Karpas-422 (cell line): Measurements from ENCODE around the gene PIANP. TPM values are rescaled to one million over a fixed set of nuclear protein-coding genes. Genes with fewer than 3 reads are reported as not detected.

Experiments used
- DNase-seq: peaks from one replicate; pipeline ENCODE4 v3.0.0-alpha.2; 2015
- H2AFZ ChIP-seq: fragments of 200-600 bp; sonication (generic); 2 replicates; pipeline ENCODE4 v1.6.1; 2014; ENCODE audit warnings: antibody characterized with exemption, low read length, mixed read lengths
- H3K27ac ChIP-seq: fragments of 200-600 bp; sonication (generic); 2 replicates; pipeline ENCODE4 v1.5.1; 2014; ENCODE audit warnings: mild to moderate bottlenecking, low read length, moderate library complexity
- H3K27me3 ChIP-seq: fragments of 200-600 bp; sonication (generic); 2 replicates; pipeline ENCODE4 v1.6.1; 2014; ENCODE audit warnings: low read length, mixed read lengths
- H3K36me3 ChIP-seq: fragments of 200-600 bp; sonication (generic); 2 replicates; pipeline ENCODE4 v1.6.1; 2014; ENCODE audit warnings: low read length, mixed read lengths; ENCODE audit not compliant: insufficient read depth
- H3K4me1 ChIP-seq: fragments of 200-600 bp; sonication (generic); 2 replicates; pipeline ENCODE4 v1.6.1; 2014; ENCODE audit warnings: mild to moderate bottlenecking, low read length, mixed read lengths
- H3K4me2 ChIP-seq: fragments of 200-600 bp; sonication (generic); 2 replicates; pipeline ENCODE4 v1.6.1; 2014; ENCODE audit warnings: low read length, low read depth, mild to moderate bottlenecking; ENCODE audit not compliant: poor library complexity, severe bottlenecking
- H3K4me3 ChIP-seq: fragments of 200-600 bp; sonication (generic); 2 replicates; pipeline ENCODE4 v1.5.1; 2014; ENCODE audit warnings: mild to moderate bottlenecking, antibody characterized with exemption, low read length, mixed read lengths
- H3K79me2 ChIP-seq: fragments of 200-600 bp; sonication (generic); 2 replicates; pipeline ENCODE4 v1.6.1; 2014; ENCODE audit warnings: mild to moderate bottlenecking, low read length, mixed read lengths
- H3K9ac ChIP-seq: fragments of 200-600 bp; sonication (generic); 2 replicates; pipeline ENCODE4 v1.6.0; 2014; ENCODE audit warnings: low read length
- H3K9me2 ChIP-seq: fragments of 200-600 bp; sonication (generic), shearing (Covaris generic); replicated peaks from 2 replicates; pipeline ENCODE4 v1.6.0; 2014; ENCODE audit warnings: mild to moderate bottlenecking, low read length, moderate library complexity; ENCODE audit not compliant: insufficient read depth
- H3K9me3 ChIP-seq: fragments of 300-700, 200-600 bp; sonication (generic); 2 replicates; pipeline ENCODE4 v1.6.1; 2014; ENCODE audit warnings: low read length, mixed read lengths
- H4K20me1 ChIP-seq: fragments of 200-600 bp; sonication (generic); 2 replicates; pipeline ENCODE4 v1.6.1; 2014; ENCODE audit warnings: mild to moderate bottlenecking, antibody characterized with exemption, low read length, low read depth; ENCODE audit not compliant: insufficient read depth
- small RNA-seq: library from RNA; depleted of rRNA; stranded (forward); fragments of <200 nt; gene quantifications from one replicate; pipeline ENCODE3, GENCODE V24; 2014
- total RNA-seq: library from RNA; depleted of rRNA; stranded (reverse); fragments of >200 nt; shearing (Covaris generic); gene quantifications from 2 replicates; pipeline ENCODE4 v1.2.3, GENCODE V29; 2014; ENCODE audit warnings: low replicate concordance; rRNA removed

The PIANP gene
- total RNA-seq, 1 experiment from 2014 or later, result not detected

DNA sequence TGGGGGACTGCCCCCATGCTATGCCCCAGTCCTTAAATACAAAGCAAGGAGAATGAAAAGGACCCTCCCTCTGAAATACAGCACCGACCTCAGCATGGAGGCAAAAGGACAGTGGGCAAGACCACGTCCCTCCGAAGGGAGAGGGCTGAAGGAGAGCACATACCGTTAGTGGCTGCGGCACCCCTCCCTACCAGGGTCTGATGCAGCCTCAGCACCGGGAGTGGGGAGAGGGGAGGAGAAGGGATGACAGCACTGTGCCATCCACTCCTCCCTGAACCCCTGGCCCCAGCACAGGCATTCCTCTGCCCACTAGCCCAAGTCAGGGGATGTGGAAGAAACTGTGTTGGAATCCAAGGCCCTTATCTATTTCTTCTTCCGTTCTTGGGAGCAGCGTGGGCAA lies 49.8 kb downstream of the PIANP start:
- Histone ChIP-seq H3K79me2 (no peaks in the 10 kb centered on the region), H3K27me3 (no peaks in the 10 kb centered on the region), H3K36me3 (peaks cover 9% of the 10 kb centered on the region; the same call in 1 of the 2 replicates), H3K9me2 (no peaks in the 10 kb centered on the region), H3K4me3 (no peak overlapping the region), H3K4me1 (no peaks in the 10 kb centered on the region), H3K4me2 (no peak overlapping the region), H3K9ac (no peak overlapping the region), H2AFZ (no peak overlapping the region), H3K27ac (no peak overlapping the region), H3K9me3 (no peaks in the 10 kb centered on the region), H4K20me1 (no peaks in the 10 kb centered on the region)
- DNase-seq, result no peak

DNA sequence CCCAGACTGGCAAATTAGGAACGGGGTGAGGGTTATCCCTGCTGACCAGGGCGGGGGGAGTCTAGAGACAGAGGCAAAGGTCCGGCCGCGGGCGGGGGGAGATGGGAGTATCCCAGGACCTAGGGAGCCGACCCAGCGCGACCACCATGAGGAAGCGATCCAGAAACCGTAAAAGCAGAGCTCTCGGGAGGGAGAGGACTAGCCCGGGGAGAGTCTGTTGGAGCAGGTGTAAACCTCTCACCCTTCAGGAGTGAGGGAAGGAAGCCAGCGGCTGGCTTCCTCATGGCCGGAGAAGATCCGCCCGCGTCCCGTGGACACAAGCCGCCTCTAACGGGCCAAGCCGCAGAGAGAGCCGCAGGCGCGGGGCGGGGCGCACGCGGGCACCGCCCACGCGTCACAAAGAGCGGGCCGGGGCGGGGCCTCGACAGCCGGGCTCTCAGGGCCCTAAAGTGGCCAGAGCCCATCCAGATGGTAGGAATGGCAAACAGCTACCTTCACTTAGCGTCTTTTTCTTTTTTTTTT lies 53.5 kb downstream of the PIANP start, which contains the start of gene ACRBP:
Gene ACRBP, minus strand, starts transcription at position 350 of the 522 bp plus-strand sequence. Its CDS starts 66 bp downstream, at position 284.
- H3K4me1 ChIP-seq, result peaks cover 2% of the 10 kb centered on the region; the same call in 1 of the 2 replicates
- H3K4me3 ChIP-seq, result no peak within 1 kb of the TSS
- H3K79me2 ChIP-seq, result no peaks in the 10 kb centered on the region
- DNase-seq, result no peak
- H2AFZ ChIP-seq, result no peak within 1 kb of the TSS
- no peaks in the 10 kb centered on the region for H3K9me2 ChIP-seq
- peaks cover 9% of the 10 kb centered on the region; the same call in 1 of the 2 replicates for H3K36me3 ChIP-seq
- no peaks in the 10 kb centered on the region for H4K20me1 ChIP-seq
- no peaks in the 10 kb centered on the region for H3K27me3 ChIP-seq
- no peak within 1 kb of the TSS for H3K9ac ChIP-seq
- H3K4me2 ChIP-seq, result no peak within 1 kb of the TSS
- no peaks in the 10 kb centered on the region for H3K9me3 ChIP-seq
- no peak within 1 kb of the TSS for H3K27ac ChIP-seq

DNA sequence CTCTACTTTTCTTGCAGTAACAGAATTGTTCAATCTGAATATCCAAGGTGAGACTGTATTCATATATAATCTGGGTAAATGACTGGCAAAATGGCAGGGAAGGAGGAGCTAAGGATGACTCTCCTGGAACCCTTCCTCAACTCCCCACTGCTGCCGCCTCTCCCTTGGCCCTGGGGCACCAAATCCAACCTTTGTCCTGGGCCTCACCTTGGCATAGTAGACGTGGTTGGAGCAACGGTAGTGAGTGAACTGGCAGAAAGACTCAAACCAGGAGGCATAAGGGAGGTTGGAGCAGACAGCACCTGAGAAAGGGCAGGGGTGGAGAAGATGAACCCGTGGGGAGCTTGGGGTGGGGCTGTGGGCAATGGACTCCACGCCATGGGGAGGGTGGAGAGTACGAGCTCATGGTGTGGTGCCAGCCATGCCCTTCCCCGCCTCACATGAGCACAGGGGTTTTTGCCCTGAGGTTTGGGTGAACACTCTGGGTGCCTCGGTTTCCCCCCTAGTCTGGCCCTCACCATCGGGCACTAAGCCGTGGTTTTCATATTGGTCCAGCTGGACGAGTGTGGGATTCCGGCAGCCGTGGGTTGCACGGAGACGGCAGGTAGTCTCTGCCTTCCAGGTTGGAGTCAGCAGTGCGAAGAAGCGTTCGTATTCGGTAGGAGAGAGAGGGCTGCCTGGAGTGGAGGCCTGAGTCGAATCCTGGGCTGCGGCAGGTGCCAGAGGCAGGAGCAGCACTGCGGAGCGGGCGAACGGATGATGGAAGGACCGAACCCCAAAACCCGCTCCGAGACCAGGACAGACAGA lies 54.1 kb downstream of the PIANP start:
- Histone ChIP-seq H3K27me3 (no peaks in the 10 kb centered on the region), H3K4me3 (no peak overlapping the region), H3K9me2 (no peaks in the 10 kb centered on the region), H4K20me1 (no peaks in the 10 kb centered on the region), H3K9me3 (no peaks in the 10 kb centered on the region), H3K4me2 (no peak overlapping the region), H3K9ac (no peak overlapping the region), H3K36me3 (peaks cover 9% of the 10 kb centered on the region; the same call in 1 of the 2 replicates), H2AFZ (no peak overlapping the region), H3K79me2 (no peaks in the 10 kb centered on the region), H3K27ac (no peak overlapping the region), H3K4me1 (peaks cover 2% of the 10 kb centered on the region; the same call in 1 of the 2 replicates)
- DNase-seq, result no peak

DNA sequence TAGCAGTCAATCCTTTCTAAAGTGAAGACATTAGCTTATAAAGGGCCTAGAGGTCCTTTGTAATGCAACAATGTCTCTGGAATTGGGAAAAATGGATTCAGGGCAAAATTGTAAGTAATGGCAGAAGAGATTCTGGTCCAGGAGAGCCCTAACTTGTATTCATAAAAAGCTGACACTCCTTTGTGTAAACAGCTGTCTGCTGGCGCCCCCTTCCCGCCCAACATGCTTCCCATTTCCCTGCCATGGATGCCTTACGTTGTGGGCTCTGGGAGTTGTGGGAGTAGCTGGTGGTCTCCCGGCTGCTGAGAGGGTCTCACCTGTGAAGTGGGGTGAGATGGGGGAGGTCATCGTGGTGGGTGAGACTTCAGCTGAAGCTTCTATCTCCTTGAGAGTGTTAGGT lies 55.7 kb downstream of the PIANP start:
- no peak for DNase-seq
- Histone ChIP-seq H3K9me2 (no peaks in the 10 kb centered on the region), H2AFZ (no peak overlapping the region), H3K36me3 (peaks cover 9% of the 10 kb centered on the region; the same call in 1 of the 2 replicates), H3K27ac (no peak overlapping the region), H3K9ac (no peak overlapping the region), H3K27me3 (no peaks in the 10 kb centered on the region), H4K20me1 (no peaks in the 10 kb centered on the region), H3K4me2 (no peak overlapping the region), H3K4me1 (peaks cover 2% of the 10 kb centered on the region; the same call in 1 of the 2 replicates), H3K4me3 (no peak overlapping the region), H3K9me3 (no peaks in the 10 kb centered on the region), H3K79me2 (no peaks in the 10 kb centered on the region)

DNA sequence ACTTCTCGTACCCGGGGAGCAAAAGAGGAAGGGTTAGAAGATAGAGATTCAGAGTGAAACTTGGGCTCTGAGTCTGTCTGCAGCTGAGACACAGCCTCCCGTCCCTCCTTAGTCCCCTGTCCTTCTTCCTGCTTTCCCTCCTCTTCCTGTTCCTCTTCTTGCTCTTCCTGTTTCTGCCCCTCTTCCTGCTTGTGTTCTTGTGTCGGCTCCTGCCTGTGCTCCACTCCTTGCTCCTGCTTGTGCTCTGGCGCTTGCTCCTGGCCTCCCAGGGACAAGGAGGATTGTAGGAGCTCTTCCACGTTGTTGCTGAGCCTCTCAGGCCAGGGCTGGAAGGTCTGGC lies 56.4 kb downstream of the PIANP start:
- Histone ChIP-seq H3K4me3 (no peak overlapping the region), H2AFZ (no peak overlapping the region), H3K79me2 (no peaks in the 10 kb centered on the region), H3K27me3 (no peaks in the 10 kb centered on the region), H3K9me2 (no peaks in the 10 kb centered on the region), H3K36me3 (peaks cover 9% of the 10 kb centered on the region; the same call in 1 of the 2 replicates), H3K4me1 (peaks cover 2% of the 10 kb centered on the region; the same call in 1 of the 2 replicates), H3K9ac (no peak overlapping the region), H3K4me2 (no peak overlapping the region), H3K9me3 (no peaks in the 10 kb centered on the region), H4K20me1 (no peaks in the 10 kb centered on the region), H3K27ac (no peak overlapping the region)
- DNase-seq, result no peak

Small RNA genes within 50 kb of the gene (small RNA-seq; reads per million reads assigned to genes)
- not detected for gene RNU6-781P

Other genes starting within 250 kb of the PIANP start
- 6.1 and 11.2 TPM in 2 replicates for gene TAPBPL, start 248.8 kb downstream of the PIANP start, total RNA-seq
- gene VAMP1, start 230.1 kb downstream of the PIANP start, total RNA-seq, result 528 and 555 TPM in 2 replicates
- 171 and 201 TPM in 2 replicates for gene MRPL51, start 207.6 kb downstream of the PIANP start, total RNA-seq
- gene NCAPD2, start 206.7 kb downstream of the PIANP start, total RNA-seq, result 103 and 124 TPM in 2 replicates
- 13,828 and 17,952 TPM in 2 replicates for gene GAPDH, start 166.3 kb downstream of the PIANP start, total RNA-seq
- 8.2 and 14.5 TPM in 2 replicates for gene IFFO1, start 144.8 kb downstream of the PIANP start, total RNA-seq
- 66.2 and 85.7 TPM in 2 replicates for gene NOP2, start 132.5 kb downstream of the PIANP start, total RNA-seq
- 216 and 315 TPM in 2 replicates for gene CHD4, start 93.4 kb downstream of the PIANP start, total RNA-seq
- gene LPAR5, start 64.9 kb downstream of the PIANP start, total RNA-seq, result 10.3 and 14.6 TPM in 2 replicates
- gene ACRBP, start 53.4 kb downstream of the PIANP start, total RNA-seq, result 2.2 and 4.2 TPM in 2 replicates
- gene ING4, start 37.7 kb downstream of the PIANP start, total RNA-seq, result 40.1 and 52.9 TPM in 2 replicates
- gene ZNF384, start 11.4 kb downstream of the PIANP start, total RNA-seq, result 35.5 and 39.2 TPM in 2 replicates
- 39.2 and 42.9 TPM in 2 replicates for gene COPS7A, start 23.2 kb upstream of the PIANP start, total RNA-seq
- 183 and 263 TPM in 2 replicates for gene MLF2, start 52.3 kb upstream of the PIANP start, total RNA-seq
- gene PTMS, start 65.5 kb upstream of the PIANP start, total RNA-seq, result 5.0 and 7.3 TPM in 2 replicates
- 0.22 and 0.32 TPM in 2 replicates for gene LAG3, start 71.7 kb upstream of the PIANP start, total RNA-seq
- not detected in 2 replicates for gene CD4, start 88.7 kb upstream of the PIANP start, total RNA-seq
- gene GPR162, start 121.0 kb upstream of the PIANP start, total RNA-seq, result not detected in 2 replicates
- 3.1 and 8.3 TPM in 2 replicates for gene P3H3, start 127.6 kb upstream of the PIANP start, total RNA-seq
- 14.9 and 27.0 TPM in 2 replicates for gene GNB3, start 140.1 kb upstream of the PIANP start, total RNA-seq
- gene CDCA3, start 150.5 kb upstream of the PIANP start, total RNA-seq, result 47.6 and 70.0 TPM in 2 replicates
- 36.9 and 66.6 TPM in 2 replicates for gene USP5, start 151.3 kb upstream of the PIANP start, total RNA-seq
- 1,584 and 1,673 TPM in 2 replicates for gene TPI1, start 166.7 kb upstream of the PIANP start, total RNA-seq
- 5.9 and 7.4 TPM in 2 replicates for gene SPSB2, start 172.5 kb upstream of the PIANP start, total RNA-seq
- gene LRRC23, start 204.0 kb upstream of the PIANP start, total RNA-seq, result 8.7 and 9.7 TPM in 2 replicates
- gene ENO2, start 213.8 kb upstream of the PIANP start, total RNA-seq, result 40.3 and 43.1 TPM in 2 replicates
- 8.8 and 11.7 TPM in 2 replicates for gene ATN1, start 227.1 kb upstream of the PIANP start, total RNA-seq
- not detected in 2 replicates for gene RNU7-1, start 243.0 kb upstream of the PIANP start, total RNA-seq
- 264 and 402 TPM in 2 replicates for gene C12orf57, start 243.2 kb upstream of the PIANP start, total RNA-seq